HTR-8/SVneo (cell line): ENCODE measurements around the gene RCE1.

Experiments
- DNase-seq: peaks from one replicate; pipeline ENCODE4 v3.0.0; 2011; ENCODE audit warnings: low spot score, mixed read lengths; ENCODE audit not compliant: insufficient read length
- FAIRE-seq: peaks from 2 replicates; lab custom pipeline; 2011; peaks lifted over from hg19 to GRCh38; lab: Jason Lieb, UNC

Gene RCE1

GRCh38 chr11:66882561-66883015 is 39.3 kb downstream of the RCE1 start:
- FAIRE-seq (no peak), DNase-seq (no peak)

GRCh38 chr11:66883016-66883965 is 40.0 kb downstream of the RCE1 start:
- no peak for FAIRE-seq
- DNase-seq, result no peak

- DNase-seq (no peak), FAIRE-seq (no peak)
These were observed 41.2 kb downstream of the RCE1 start for GRCh38 chr11:66884443-66884842.

GRCh38 chr11:66885469-66885868 is 42.2 kb downstream of the RCE1 start:
- DNase-seq, result no peak
- FAIRE-seq, result no peak

- no peak for DNase-seq
- FAIRE-seq, result no peak
These were observed 42.8 kb downstream of the RCE1 start for GRCh38 chr11:66885950-66886440.

GRCh38 chr11:66886671-66887221 is 43.5 kb downstream of the RCE1 start:
- DNase-seq, result no peak
- FAIRE-seq, result no peak

GRCh38 chr11:66887526-66887925 is 44.3 kb downstream of the RCE1 start:
- no peak for DNase-seq
- no peak for FAIRE-seq

GRCh38 chr11:66888282-66888681 is 45.0 kb downstream of the RCE1 start:
- no peak for FAIRE-seq
- no peak for DNase-seq

GRCh38 chr11:66889960-66890359 is 46.7 kb downstream of the RCE1 start:
- FAIRE-seq, result no peak

GRCh38 chr11:66891851-66892660 is 48.8 kb downstream of the RCE1 start:
- peak; percentile 86 for DNase-seq
- peak; percentile 69 for FAIRE-seq

More at GRCh38 chr11:66889960-66890359, 46.7 kb downstream of the RCE1 start:
- DNase-seq, result no peak

- no peak for DNase-seq
- FAIRE-seq, result no peak
These were observed 49.7 kb downstream of the RCE1 start for GRCh38 chr11:66892911-66893310.

- DNase-seq (no peak), FAIRE-seq (no peak)
These were observed 50.9 kb downstream of the RCE1 start for GRCh38 chr11:66894141-66894540.
